HEK293 (cell line): Measurements from ENCODE around the gene STEAP3.

Experiments used
- CTCF ChIA-PET: fragments of 350-600 bp; formaldehyde crosslinking; extraction: SDS; loops from one replicate; lab custom pipeline; 2021; ENCODE audit warnings: antibody characterized with exemption; lab: Yijun Ruan, JAX
- POLR2A ChIA-PET: fragments of 300-600 bp; formaldehyde crosslinking; extraction: SDS; loops from one replicate; lab custom pipeline; 2020; ENCODE audit warnings: antibody characterized with exemption, inconsistent platforms; lab: Yijun Ruan, JAX
- H3K27ac ChIP-seq: fragments of 200-500 bp; sonication (Bioruptor generic); 2 replicates; pipeline ENCODE4 v1.5.1; 2014; ENCODE audit warnings: low read depth, low read length, control low read depth, inconsistent platforms; ENCODE audit errors: extremely low read depth
- H3K36me3 ChIP-seq, 2 experiments: fragments of 200-500 bp in 1 of 2; sonication (Bioruptor generic) in 1 of 2; 1 replicate in 1 of 2; 2 replicates in 1 of 2; pipeline ENCODE4 v1.5.1; 2014 to 2017; ENCODE audit warnings: inconsistent platforms in 2 of 2, low read length in 2 of 2; ENCODE audit not compliant: control insufficient read depth in 2 of 2, insufficient read depth in 1 of 2
- H3K4me1 ChIP-seq: fragments of 200-500 bp; sonication (Bioruptor generic); 2 replicates; pipeline ENCODE4 v1.5.1; 2014; ENCODE audit warnings: mild to moderate bottlenecking, low read length, inconsistent platforms; ENCODE audit not compliant: control insufficient read depth, insufficient read depth
- H3K4me3 ChIP-seq: 2 replicates; pipeline ENCODE4 v1.5.1; 2011; ENCODE audit warnings: low read depth, mild to moderate bottlenecking, control low read depth, low read length, moderate library complexity
- H3K9me3 ChIP-seq: fragments of 200-500 bp; sonication (Bioruptor generic); 2 replicates; pipeline ENCODE4 v1.5.1; 2014; ENCODE audit warnings: low read depth, low read length, inconsistent platforms; ENCODE audit not compliant: control insufficient read depth, insufficient read depth
- GLIS2 ChIP-seq: fragments of 450-650 bp; formaldehyde crosslinking; IDR thresholded peaks from 2 replicates; pipeline ENCODE4 v1.5.1; 2016; ENCODE audit warnings: missing biosample characterization, missing genetic modification characterization
- KLF10 ChIP-seq: fragments of 450-650 bp; IDR thresholded peaks from 2 replicates; pipeline ENCODE4 v1.5.1; 2018; ENCODE audit warnings: missing biosample characterization, mild to moderate bottlenecking, missing genetic modification characterization
- KLF8 ChIP-seq: fragments of 450-650 bp; formaldehyde crosslinking; IDR thresholded peaks from 2 replicates; pipeline ENCODE4 v1.5.1; 2016; ENCODE audit warnings: missing biosample characterization, missing genetic modification characterization
- MEIS1 ChIP-seq: sonication (generic); formaldehyde crosslinking; IDR thresholded peaks from 2 replicates; pipeline ENCODE4 v1.8.1; 2022; ENCODE audit warnings: missing genetic modification reagents, mild to moderate bottlenecking, borderline replicate concordance
- OVOL3 ChIP-seq: fragments of 450-650 bp; formaldehyde crosslinking; IDR thresholded peaks from 2 replicates; pipeline ENCODE4 v1.5.1; 2016; ENCODE audit warnings: missing biosample characterization, missing genetic modification characterization
- ZBTB17 ChIP-seq: fragments of 450-650 bp; formaldehyde crosslinking; IDR thresholded peaks from 2 replicates; pipeline ENCODE4 v1.5.1; 2016; ENCODE audit warnings: missing biosample characterization, missing genetic modification characterization
- ZBTB20 ChIP-seq: fragments of 450-650 bp; formaldehyde crosslinking; IDR thresholded peaks from 2 replicates; pipeline ENCODE4 v1.5.1; 2016; ENCODE audit warnings: missing biosample characterization, missing genetic modification characterization
- ZFP37 ChIP-seq: fragments of 450-650 bp; formaldehyde crosslinking; IDR thresholded peaks from 2 replicates; pipeline ENCODE4 v1.5.1; 2016; ENCODE audit warnings: missing biosample characterization, missing genetic modification characterization
- ZFP41 ChIP-seq: fragments of 450-650 bp; formaldehyde crosslinking; IDR thresholded peaks from 2 replicates; pipeline ENCODE4 v1.5.1; 2016; ENCODE audit warnings: missing biosample characterization, missing genetic modification characterization, borderline replicate concordance
- ZNF138 ChIP-seq: fragments of 450-650 bp; formaldehyde crosslinking; IDR thresholded peaks from 2 replicates; pipeline ENCODE4 v1.5.1; 2016; ENCODE audit warnings: missing biosample characterization, missing genetic modification characterization, borderline replicate concordance
- ZNF146 ChIP-seq: fragments of 450-650 bp; formaldehyde crosslinking; IDR thresholded peaks from 2 replicates; pipeline ENCODE4 v1.5.1; 2016; ENCODE audit warnings: missing biosample characterization, missing genetic modification characterization
- ZNF157 ChIP-seq: fragments of 450-650 bp; formaldehyde crosslinking; IDR thresholded peaks from 2 replicates; pipeline ENCODE4 v1.5.1; 2016; ENCODE audit warnings: missing biosample characterization, missing genetic modification characterization
- ZNF175 ChIP-seq: fragments of 450-650 bp; formaldehyde crosslinking; IDR thresholded peaks from 2 replicates; pipeline ENCODE4 v1.5.1; 2016; ENCODE audit warnings: missing biosample characterization, missing genetic modification characterization
- ZNF223 ChIP-seq: fragments of 450-650 bp; formaldehyde crosslinking; IDR thresholded peaks from 2 replicates; pipeline ENCODE4 v1.5.1; 2016; ENCODE audit warnings: missing biosample characterization, missing genetic modification characterization
- ZNF311 ChIP-seq: fragments of 450-650 bp; formaldehyde crosslinking; IDR thresholded peaks from 2 replicates; pipeline ENCODE4 v1.5.1; 2017; ENCODE audit warnings: missing biosample characterization, missing genetic modification characterization, borderline replicate concordance
- ZNF354C ChIP-seq: fragments of 450-650 bp; formaldehyde crosslinking; IDR thresholded peaks from 2 replicates; pipeline ENCODE4 v1.5.1; 2016; ENCODE audit warnings: missing biosample characterization, missing genetic modification characterization, low read depth, borderline replicate concordance
- ZNF426 ChIP-seq: fragments of 450-650 bp; formaldehyde crosslinking; IDR thresholded peaks from 2 replicates; pipeline ENCODE4 v1.5.1; 2017; ENCODE audit warnings: missing biosample characterization, missing genetic modification characterization, mild to moderate bottlenecking, inconsistent platforms, moderate library complexity
- ZNF548 ChIP-seq: fragments of 450-650 bp; formaldehyde crosslinking; IDR thresholded peaks from 2 replicates; pipeline ENCODE4 v1.5.1; 2016; ENCODE audit warnings: missing biosample characterization, missing genetic modification characterization
- ZNF558 ChIP-seq: fragments of 450-650 bp; formaldehyde crosslinking; IDR thresholded peaks from 2 replicates; pipeline ENCODE4 v1.5.1; 2016; ENCODE audit warnings: missing biosample characterization, missing genetic modification characterization
- ZNF785 ChIP-seq: fragments of 450-650 bp; formaldehyde crosslinking; IDR thresholded peaks from 2 replicates; pipeline ENCODE4 v1.5.1; 2016; ENCODE audit warnings: missing biosample characterization, missing genetic modification characterization
- ZNF830 ChIP-seq: fragments of 450-650 bp; IDR thresholded peaks from 2 replicates; pipeline ENCODE4 v1.5.0; 2018; ENCODE audit warnings: missing biosample characterization, missing genetic modification characterization, low read depth, mild to moderate bottlenecking, moderate library complexity
- ZNF837 ChIP-seq: fragments of 450-650 bp; formaldehyde crosslinking; IDR thresholded peaks from 2 replicates; pipeline ENCODE4 v1.5.1; 2016; ENCODE audit warnings: missing biosample characterization, missing genetic modification characterization
- TF ChIP-seq, protein P1 (sequence below): fragments of 450-650 bp; formaldehyde crosslinking; IDR thresholded peaks from 2 replicates; pipeline ENCODE4 v1.5.1; 2016; ENCODE audit warnings: missing biosample characterization, missing genetic modification characterization
- TF ChIP-seq, protein P2 (sequence below): fragments of 450-650 bp; formaldehyde crosslinking; IDR thresholded peaks from 2 replicates; pipeline ENCODE4 v1.5.1; 2016; ENCODE audit warnings: missing biosample characterization, missing genetic modification characterization
- TF ChIP-seq, protein P3 (sequence below): fragments of 450-650 bp; formaldehyde crosslinking; IDR thresholded peaks from 2 replicates; pipeline ENCODE4 v1.5.1; 2016; ENCODE audit warnings: missing biosample characterization, missing genetic modification characterization
- TF ChIP-seq, protein P4 (sequence below): fragments of 450-650 bp; formaldehyde crosslinking; IDR thresholded peaks from 2 replicates; pipeline ENCODE4 v1.5.1; 2016; ENCODE audit warnings: missing biosample characterization, missing genetic modification characterization
- TF ChIP-seq, protein P5 (sequence below): fragments of 450-650 bp; formaldehyde crosslinking; IDR thresholded peaks from 2 replicates; pipeline ENCODE4 v1.5.1; 2016; ENCODE audit warnings: missing biosample characterization, missing genetic modification characterization, borderline replicate concordance

Gene STEAP3

DNA sequence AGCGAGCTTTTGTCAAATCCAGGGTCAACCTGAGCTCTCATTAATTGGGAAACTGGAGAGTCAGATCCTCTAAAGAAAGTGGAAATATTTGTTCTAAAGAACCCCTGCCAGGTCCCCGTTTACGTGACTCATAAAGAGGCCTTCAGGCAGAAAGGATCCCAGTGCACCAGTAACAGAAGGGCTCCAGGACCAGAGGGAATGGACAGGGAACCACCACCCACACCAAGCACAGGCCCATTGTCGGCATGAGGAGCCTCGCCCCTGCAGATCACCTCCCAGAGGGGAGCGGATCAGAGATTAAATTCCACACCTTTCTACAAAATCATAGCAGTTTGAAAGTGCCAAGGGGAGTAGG, 48.7 kb upstream of the STEAP3 start:
- ChIA-PET CTCF (interaction anchor here (0.6 to 4.0 kb wide), 8 partner anchors 11 to 294 kb away, joined by 3 to 13 read pairs (median 4); no protein-coding TSS in a partner anchor), POLR2A (no interaction called here)
- H3K27ac ChIP-seq = no peak overlapping the region
- no peak overlapping the region for H3K4me3 ChIP-seq
- no peaks in the 10 kb centered on the region for H3K4me1 ChIP-seq
- H3K36me3 ChIP-seq = no peaks in the 10 kb centered on the region
- TF ChIP-seq OVOL3 (tag by site-specific recombination) (no peak), MEIS1 (CRISPR knock-in tag) (no peak), KLF10 (tag by site-specific recombination) (no peak), ZFP41 (no peak), ZBTB17 (tag by site-specific recombination) (no peak), ZNF548 (tag by site-specific recombination) (no peak), ZNF138 (tag by site-specific recombination) (no peak), ZNF311 (no peak), ZNF426 (tag by site-specific recombination) (no peak), ZNF558 (tag by site-specific recombination) (no peak), ZNF175 (no peak), ZFP37 (tag by site-specific recombination) (no peak), ZNF830 (tag by site-specific recombination) (no peak), ZNF785 (tag by site-specific recombination) (no peak), ZNF837 (no peak)
- TF ChIP-seq, protein P1, sequence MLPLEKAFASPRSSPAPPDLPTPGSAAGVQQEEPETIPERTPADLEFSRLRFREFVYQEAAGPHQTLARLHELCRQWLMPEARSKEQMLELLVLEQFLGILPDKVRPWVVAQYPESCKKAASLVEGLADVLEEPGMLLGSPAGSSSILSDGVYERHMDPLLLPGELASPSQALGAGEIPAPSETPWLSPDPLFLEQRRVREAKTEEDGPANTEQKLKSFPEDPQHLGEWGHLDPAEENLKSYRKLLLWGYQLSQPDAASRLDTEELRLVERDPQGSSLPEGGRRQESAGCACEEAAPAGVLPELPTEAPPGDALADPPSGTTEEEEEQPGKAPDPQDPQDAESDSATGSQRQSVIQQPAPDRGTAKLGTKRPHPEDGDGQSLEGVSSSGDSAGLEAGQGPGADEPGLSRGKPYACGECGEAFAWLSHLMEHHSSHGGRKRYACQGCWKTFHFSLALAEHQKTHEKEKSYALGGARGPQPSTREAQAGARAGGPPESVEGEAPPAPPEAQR = no peak
- TF ChIP-seq, protein P2, sequence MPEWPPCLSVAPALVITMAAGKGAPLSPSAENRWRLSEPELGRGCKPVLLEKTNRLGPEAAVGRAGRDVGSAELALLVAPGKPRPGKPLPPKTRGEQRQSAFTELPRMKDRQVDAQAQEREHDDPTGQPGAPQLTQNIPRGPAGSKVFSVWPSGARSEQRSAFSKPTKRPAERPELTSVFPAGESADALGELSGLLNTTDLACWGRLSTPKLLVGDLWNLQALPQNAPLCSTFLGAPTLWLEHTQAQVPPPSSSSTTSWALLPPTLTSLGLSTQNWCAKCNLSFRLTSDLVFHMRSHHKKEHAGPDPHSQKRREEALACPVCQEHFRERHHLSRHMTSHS (tag by site-specific recombination) = no peak
- no peaks in the 10 kb centered on the region for H3K9me3 ChIP-seq

DNA sequence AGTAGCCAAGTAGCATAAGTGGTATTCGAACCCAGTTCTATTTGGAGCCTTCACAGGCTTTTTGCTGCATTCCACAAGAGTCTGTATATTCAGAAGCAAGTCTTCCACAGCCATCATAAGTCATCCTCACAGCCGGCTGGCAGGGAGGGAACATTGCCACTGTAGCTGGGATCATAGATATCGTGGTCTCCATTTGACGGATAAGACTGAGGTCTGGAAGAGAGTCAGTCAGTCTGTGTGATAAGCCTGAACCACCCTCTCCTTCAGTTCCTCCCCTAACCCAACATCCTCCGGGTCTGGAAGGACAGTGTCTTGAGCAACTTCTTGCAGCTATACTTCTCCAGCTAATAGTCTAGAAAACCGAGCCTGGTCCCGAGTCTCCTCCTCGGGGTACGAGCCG, 48.1 kb upstream of the STEAP3 start:
- Histone ChIP-seq H3K36me3 (no peaks in the 10 kb centered on the region), H3K27ac (no peak overlapping the region), H3K4me3 (no peak overlapping the region), H3K9me3 (no peaks in the 10 kb centered on the region), H3K4me1 (no peaks in the 10 kb centered on the region)
- ChIA-PET CTCF (interaction anchor here (0.6 to 4.0 kb wide), 11 partner anchors 8 to 294 kb away, joined by 3 to 13 read pairs (median 5); no protein-coding TSS in a partner anchor), POLR2A (no interaction called here)
- TF ChIP-seq, protein P3, sequence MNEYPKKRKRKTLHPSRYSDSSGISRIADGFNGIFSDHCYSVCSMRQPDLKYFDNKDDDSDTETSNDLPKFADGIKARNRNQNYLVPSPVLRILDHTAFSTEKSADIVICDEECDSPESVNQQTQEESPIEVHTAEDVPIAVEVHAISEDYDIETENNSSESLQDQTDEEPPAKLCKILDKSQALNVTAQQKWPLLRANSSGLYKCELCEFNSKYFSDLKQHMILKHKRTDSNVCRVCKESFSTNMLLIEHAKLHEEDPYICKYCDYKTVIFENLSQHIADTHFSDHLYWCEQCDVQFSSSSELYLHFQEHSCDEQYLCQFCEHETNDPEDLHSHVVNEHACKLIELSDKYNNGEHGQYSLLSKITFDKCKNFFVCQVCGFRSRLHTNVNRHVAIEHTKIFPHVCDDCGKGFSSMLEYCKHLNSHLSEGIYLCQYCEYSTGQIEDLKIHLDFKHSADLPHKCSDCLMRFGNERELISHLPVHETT = no peak
- TF ChIP-seq MEIS1 (CRISPR knock-in tag) (no peak), ZNF223 (tag by site-specific recombination) (no peak), ZNF146 (tag by site-specific recombination) (no peak), ZNF354C (tag by site-specific recombination) (no peak), ZBTB20 (no peak), KLF8 (tag by site-specific recombination) (no peak), GLIS2 (tag by site-specific recombination) (no peak), ZNF157 (tag by site-specific recombination) (no peak)
- TF ChIP-seq, protein P4, sequence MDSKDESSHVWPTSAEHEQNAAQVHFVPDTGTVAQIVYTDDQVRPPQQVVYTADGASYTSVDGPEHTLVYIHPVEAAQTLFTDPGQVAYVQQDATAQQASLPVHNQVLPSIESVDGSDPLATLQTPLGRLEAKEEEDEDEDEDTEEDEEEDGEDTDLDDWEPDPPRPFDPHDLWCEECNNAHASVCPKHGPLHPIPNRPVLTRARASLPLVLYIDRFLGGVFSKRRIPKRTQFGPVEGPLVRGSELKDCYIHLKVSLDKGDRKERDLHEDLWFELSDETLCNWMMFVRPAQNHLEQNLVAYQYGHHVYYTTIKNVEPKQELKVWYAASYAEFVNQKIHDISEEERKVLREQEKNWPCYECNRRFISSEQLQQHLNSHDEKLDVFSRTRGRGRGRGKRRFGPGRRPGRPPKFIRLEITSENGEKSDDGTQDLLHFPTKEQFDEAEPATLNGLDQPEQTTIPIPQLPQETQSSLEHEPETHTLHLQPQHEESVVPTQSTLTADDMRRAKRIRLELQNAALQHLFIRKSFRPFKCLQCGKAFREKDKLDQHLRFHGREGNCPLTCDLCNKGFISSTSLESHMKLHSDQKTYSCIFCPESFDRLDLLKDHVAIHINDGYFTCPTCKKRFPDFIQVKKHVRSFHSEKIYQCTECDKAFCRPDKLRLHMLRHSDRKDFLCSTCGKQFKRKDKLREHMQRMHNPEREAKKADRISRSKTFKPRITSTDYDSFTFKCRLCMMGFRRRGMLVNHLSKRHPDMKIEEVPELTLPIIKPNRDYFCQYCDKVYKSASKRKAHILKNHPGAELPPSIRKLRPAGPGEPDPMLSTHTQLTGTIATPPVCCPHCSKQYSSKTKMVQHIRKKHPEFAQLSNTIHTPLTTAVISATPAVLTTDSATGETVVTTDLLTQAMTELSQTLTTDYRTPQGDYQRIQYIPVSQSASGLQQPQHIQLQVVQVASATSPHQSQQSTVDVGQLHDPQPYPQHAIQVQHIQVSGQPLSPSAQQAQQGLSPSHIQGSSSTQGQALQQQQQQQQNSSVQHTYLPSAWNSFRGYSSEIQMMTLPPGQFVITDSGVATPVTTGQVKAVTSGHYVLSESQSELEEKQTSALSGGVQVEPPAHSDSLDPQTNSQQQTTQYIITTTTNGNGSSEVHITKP (tag by site-specific recombination) = no peak
- TF ChIP-seq, protein P5, sequence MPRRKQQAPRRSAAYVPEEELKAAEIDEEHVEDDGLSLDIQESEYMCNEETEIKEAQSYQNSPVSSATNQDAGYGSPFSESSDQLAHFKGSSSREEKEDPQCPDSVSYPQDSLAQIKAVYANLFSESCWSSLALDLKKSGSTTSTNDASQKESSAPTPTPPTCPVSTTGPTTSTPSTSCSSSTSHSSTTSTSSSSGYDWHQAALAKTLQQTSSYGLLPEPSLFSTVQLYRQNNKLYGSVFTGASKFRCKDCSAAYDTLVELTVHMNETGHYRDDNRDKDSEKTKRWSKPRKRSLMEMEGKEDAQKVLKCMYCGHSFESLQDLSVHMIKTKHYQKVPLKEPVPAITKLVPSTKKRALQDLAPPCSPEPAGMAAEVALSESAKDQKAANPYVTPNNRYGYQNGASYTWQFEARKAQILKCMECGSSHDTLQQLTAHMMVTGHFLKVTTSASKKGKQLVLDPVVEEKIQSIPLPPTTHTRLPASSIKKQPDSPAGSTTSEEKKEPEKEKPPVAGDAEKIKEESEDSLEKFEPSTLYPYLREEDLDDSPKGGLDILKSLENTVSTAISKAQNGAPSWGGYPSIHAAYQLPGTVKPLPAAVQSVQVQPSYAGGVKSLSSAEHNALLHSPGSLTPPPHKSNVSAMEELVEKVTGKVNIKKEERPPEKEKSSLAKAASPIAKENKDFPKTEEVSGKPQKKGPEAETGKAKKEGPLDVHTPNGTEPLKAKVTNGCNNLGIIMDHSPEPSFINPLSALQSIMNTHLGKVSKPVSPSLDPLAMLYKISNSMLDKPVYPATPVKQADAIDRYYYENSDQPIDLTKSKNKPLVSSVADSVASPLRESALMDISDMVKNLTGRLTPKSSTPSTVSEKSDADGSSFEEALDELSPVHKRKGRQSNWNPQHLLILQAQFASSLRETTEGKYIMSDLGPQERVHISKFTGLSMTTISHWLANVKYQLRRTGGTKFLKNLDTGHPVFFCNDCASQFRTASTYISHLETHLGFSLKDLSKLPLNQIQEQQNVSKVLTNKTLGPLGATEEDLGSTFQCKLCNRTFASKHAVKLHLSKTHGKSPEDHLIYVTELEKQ (tag by site-specific recombination) = no peak
